HG03060 (cell line): ENCODE results near the gene PRKD1.

ENCODE experiments used
- ATAC-seq: cut with Tn5 transposase; IDR thresholded peaks from one replicate; pipeline ENCODE4 v1.9.1; 2021; ENCODE audit warnings: low read depth, moderate number of reproducible peaks; ENCODE audit not compliant: unreplicated experiment

PRKD1 gene

GRCh38 chr14:29687071-29687765, 240.4 kb downstream of the PRKD1 start:
- no peak for ATAC-seq

GRCh38 chr14:29684926-29685325, 242.7 kb downstream of the PRKD1 start:
- ATAC-seq, result no peak

GRCh38 chr14:29682789-29683188, 244.9 kb downstream of the PRKD1 start:
- no peak for ATAC-seq

GRCh38 chr14:29681316-29681715, 246.3 kb downstream of the PRKD1 start:
- ATAC-seq, result no peak

GRCh38 chr14:29674566-29675285, 252.9 kb downstream of the PRKD1 start:
- ATAC-seq, result no peak

- no peak for ATAC-seq
Observed at GRCh38 chr14:29672831-29673230, 254.8 kb downstream of the PRKD1 start.

- ATAC-seq, result no peak
Observed at GRCh38 chr14:29671034-29671433, 256.6 kb downstream of the PRKD1 start.

- no peak for ATAC-seq
Observed at GRCh38 chr14:29668201-29668600, 259.4 kb downstream of the PRKD1 start.

GRCh38 chr14:29664515-29664914, 263.1 kb downstream of the PRKD1 start:
- no peak for ATAC-seq

GRCh38 chr14:29663281-29663801, 264.3 kb downstream of the PRKD1 start:
- ATAC-seq, result no peak

- no peak for ATAC-seq
Observed at GRCh38 chr14:29654901-29655550, 272.6 kb downstream of the PRKD1 start.

- ATAC-seq, result no peak
Observed at GRCh38 chr14:29653303-29653702, 274.3 kb downstream of the PRKD1 start.

- ATAC-seq, result no peak
Observed at GRCh38 chr14:29652571-29652970, 275.1 kb downstream of the PRKD1 start.

- ATAC-seq, result no peak
Observed at GRCh38 chr14:29650554-29651269, 276.9 kb downstream of the PRKD1 start.

GRCh38 chr14:29649170-29649569, 278.5 kb downstream of the PRKD1 start:
- ATAC-seq, result no peak

- ATAC-seq, result no peak
Observed at GRCh38 chr14:29648045-29648444, 279.6 kb downstream of the PRKD1 start.

- ATAC-seq, result no peak
Observed at GRCh38 chr14:29645117-29645516, 282.5 kb downstream of the PRKD1 start.

- ATAC-seq, result no peak
Observed at GRCh38 chr14:29643433-29644211, 284.0 kb downstream of the PRKD1 start.

- no peak for ATAC-seq
Observed at GRCh38 chr14:29637411-29637810, 290.2 kb downstream of the PRKD1 start.

GRCh38 chr14:29636870-29637269, 290.8 kb downstream of the PRKD1 start:
- ATAC-seq, result no peak
